Sigmoid colon (tissue), 4 donors: ENCODE data around the gene NUP54.

Experiments used
- CTCF ChIP-seq, 4 experiments: fragments of 450-650 bp in 3 of 4; fragments of 200-600 bp in 1 of 4; IDR thresholded peaks; one replicate each; pipeline ENCODE4 v1.5.1; 2016 to 2019; ENCODE audit warnings: antibody characterized with exemption in 4 of 4, mild to moderate bottlenecking in 3 of 4, moderate library complexity in 2 of 4
- EP300 ChIP-seq, 4 donors: sonication (generic); formaldehyde crosslinking; IDR thresholded peaks; one replicate each; pipeline ENCODE4 v1.6.1; 2017; ENCODE audit warnings: antibody characterized with exemption in 4 of 4
- POLR2A ChIP-seq, 2 donors: fragments of 450-650 bp; IDR thresholded peaks; one replicate each; pipeline ENCODE4 v1.6.1; 2016; ENCODE audit warnings: antibody characterized with exemption in 2 of 2, mild to moderate bottlenecking in 2 of 2, moderate library complexity in 2 of 2

DNA sequence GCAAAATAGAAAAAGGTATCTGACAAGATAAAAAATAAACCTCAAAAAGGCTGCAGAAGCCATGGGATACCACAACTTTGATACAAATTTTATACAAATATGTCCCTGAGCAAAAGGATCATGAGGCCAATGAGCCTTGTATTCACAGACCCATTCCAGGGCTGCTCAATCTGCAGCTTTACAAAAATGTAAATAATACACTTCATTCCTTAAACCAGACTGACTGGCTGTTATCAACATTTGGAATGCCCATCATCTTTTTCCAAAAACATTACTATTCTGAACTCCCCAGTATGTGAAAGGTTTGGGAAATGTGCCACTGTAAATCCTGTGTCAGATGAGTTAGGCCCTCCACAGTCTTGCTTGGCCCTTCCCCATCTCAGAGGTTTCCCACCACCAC lies 40.0 kb upstream of the NUP54 start:
- TF ChIP-seq CTCF (IDR thresholded peaks at IDR 0.05) (no peak), POLR2A (IDR thresholded peaks at IDR 0.05) (no peak), EP300 (IDR thresholded peaks at IDR 0.05) (no peak)
